GM06990 (cell line): ENCODE results near the gene AMPD3.

Source experiments
- DNase-seq: peaks from one replicate; pipeline ENCODE4 v3.0.0-alpha.2; 2011; ENCODE audit not compliant: insufficient read length; ENCODE audit errors: extremely low read depth
- H3K27me3 ChIP-seq: replicated peaks from 2 replicates; pipeline ENCODE4 v1.6.0; 2011; ENCODE audit warnings: low read length; ENCODE audit not compliant: control insufficient read depth, insufficient read depth
- H3K36me3 ChIP-seq: 2 replicates; pipeline ENCODE4 v1.5.1; 2011; ENCODE audit warnings: low read length; ENCODE audit not compliant: control insufficient read depth, insufficient read depth
- H3K4me3 ChIP-seq: replicated peaks from 2 replicates; pipeline ENCODE4 v1.5.1; 2011; ENCODE audit warnings: low read depth, mild to moderate bottlenecking, control low read depth, low read length
- CTCF ChIP-seq: IDR thresholded peaks from 2 replicates; pipeline ENCODE4 v1.5.1; 2011; ENCODE audit warnings: low read length, control low read depth, mild to moderate bottlenecking, inconsistent platforms; ENCODE audit not compliant: insufficient read depth, poor library complexity, severe bottlenecking

The AMPD3 gene

DNA sequence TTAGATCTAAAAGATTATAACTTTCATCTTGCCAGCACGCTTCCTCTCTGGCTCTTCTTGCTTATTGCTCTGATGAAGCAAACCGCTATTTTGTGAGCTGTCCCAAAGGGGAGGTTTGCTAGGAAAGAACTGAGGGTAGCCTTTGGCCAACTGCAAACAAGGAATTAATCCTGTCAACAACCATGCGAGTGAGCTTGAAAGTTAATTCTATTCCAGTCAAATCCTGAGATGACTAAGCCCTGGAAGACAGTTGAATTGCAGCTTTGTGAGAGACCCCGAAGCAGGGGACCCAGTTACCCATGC lies 96.2 kb downstream of the AMPD3 start:
- Histone ChIP-seq H3K4me3 (no peak overlapping the region), H3K36me3 (no peaks in the 10 kb centered on the region), H3K27me3 (no peaks in the 10 kb centered on the region; the same call in 1 of the 2 replicates)
- TF ChIP-seq CTCF, result no peak
- no peak for DNase-seq

- no peak for DNase-seq
- Histone ChIP-seq H3K27me3 (no peaks in the 10 kb centered on the region; the same call in 1 of the 2 replicates), H3K4me3 (no peak overlapping the region), H3K36me3 (no peaks in the 10 kb centered on the region)
- no peak for TF ChIP-seq CTCF
Observed at GRCh38 chr11:10551845-10552352, 96.8 kb downstream of the AMPD3 start.

DNA sequence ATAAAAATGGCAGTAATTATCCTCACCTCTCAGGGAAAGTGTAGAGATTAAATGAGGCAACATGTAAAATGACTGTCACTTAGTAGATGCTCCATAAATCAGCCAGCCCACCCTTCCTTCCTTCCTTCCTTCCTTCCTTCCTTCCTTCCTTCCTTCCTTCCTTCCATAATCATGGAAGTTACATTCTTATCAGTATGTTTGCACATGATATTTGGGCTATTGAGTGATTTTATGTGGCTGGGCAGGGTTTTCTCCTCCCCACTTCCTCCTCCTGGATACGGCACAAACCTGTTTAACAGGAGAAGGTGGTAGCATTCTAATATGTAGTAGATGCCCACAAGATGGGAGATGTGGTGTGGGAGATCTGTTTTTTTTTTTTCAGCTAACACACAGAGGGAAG lies 101.5 kb downstream of the AMPD3 start:
- Histone ChIP-seq H3K4me3 (no peak overlapping the region), H3K27me3 (no peaks in the 10 kb centered on the region), H3K36me3 (no peaks in the 10 kb centered on the region)
- no peak for TF ChIP-seq CTCF
- no peak for DNase-seq
